HG02870 (cell line): ENCODE results near the gene SLC1A4.
"Not testable (repeated sequence)": the region's sequence is repeated elsewhere in the genome, so short reads cannot be mapped to it uniquely, and the experiment has no call there.

Experiments
- ATAC-seq: cut with Tn5 transposase; IDR thresholded peaks from one replicate; pipeline ENCODE4 v1.9.1; 2021; ENCODE audit warnings: mild to moderate bottlenecking, moderate library complexity; ENCODE audit not compliant: unreplicated experiment

The SLC1A4 gene

GRCh38 chr2:65024149-65024829 lies 35.1 kb downstream of the SLC1A4 start:
- ATAC-seq, result no peak

GRCh38 chr2:65025453-65026123 lies 36.4 kb downstream of the SLC1A4 start:
- ATAC-seq, result no peak

- ATAC-seq, result no peak
Measured at GRCh38 chr2:65026154-65026553, 37.0 kb downstream of the SLC1A4 start.

GRCh38 chr2:65026704-65027464 lies 37.7 kb downstream of the SLC1A4 start:
- no peak for ATAC-seq

- no peak for ATAC-seq
Measured at GRCh38 chr2:65027616-65028244, 38.5 kb downstream of the SLC1A4 start.

GRCh38 chr2:65030476-65031332 lies 41.5 kb downstream of the SLC1A4 start:
- ATAC-seq, result no peak

- ATAC-seq, result no peak
Measured at GRCh38 chr2:65031341-65032018, 42.3 kb downstream of the SLC1A4 start.

- no peak for ATAC-seq
Measured at GRCh38 chr2:65032019-65032975, 43.1 kb downstream of the SLC1A4 start.

- no peak for ATAC-seq
Measured at GRCh38 chr2:65033178-65033577, 44.0 kb downstream of the SLC1A4 start.

GRCh38 chr2:65033667-65034066 lies 44.5 kb downstream of the SLC1A4 start:
- not testable (repeated sequence) for ATAC-seq

GRCh38 chr2:65035351-65035943 lies 46.2 kb downstream of the SLC1A4 start:
- ATAC-seq, result no peak

- ATAC-seq, result no peak
Measured at GRCh38 chr2:65037178-65037577, 48.0 kb downstream of the SLC1A4 start.

- ATAC-seq, result no peak
Measured at GRCh38 chr2:65039640-65040039, 50.4 kb downstream of the SLC1A4 start.

- peak; percentile 68 for ATAC-seq
Measured at GRCh38 chr2:65040400-65041261, 51.4 kb downstream of the SLC1A4 start.

GRCh38 chr2:65043001-65043400 lies 53.8 kb downstream of the SLC1A4 start:
- ATAC-seq, result no peak

- no peak for ATAC-seq
Measured at GRCh38 chr2:65044097-65044735, 55.0 kb downstream of the SLC1A4 start.

- ATAC-seq, result no peak
Measured at GRCh38 chr2:65045651-65046050, 56.5 kb downstream of the SLC1A4 start.
